SU-DHL-6 (cell line): ENCODE results near the gene CATSPERD.

ENCODE experiments used
- H2AFZ ChIP-seq: fragments of 200-600 bp; sonication (generic); 2 replicates; pipeline ENCODE4 v1.6.1; 2014; ENCODE audit warnings: low read depth, mild to moderate bottlenecking, moderate library complexity, mixed read lengths, antibody characterized with exemption, low read length; ENCODE audit not compliant: severe bottlenecking
- H3F3A ChIP-seq: fragments of 200-600 bp; shearing (Covaris generic); 2 replicates; pipeline ENCODE4 v1.6.0; 2016; ENCODE audit warnings: antibody characterized with exemption, mild to moderate bottlenecking; ENCODE audit not compliant: insufficient read depth
- H3K27ac ChIP-seq: fragments of 200-600 bp; sonication (generic); 2 replicates; pipeline ENCODE4 v1.5.1; 2016; ENCODE audit warnings: low read depth, mild to moderate bottlenecking, low read length, moderate library complexity, mixed read lengths
- H3K27me3 ChIP-seq: fragments of 200-600 bp; sonication (generic), shearing (Covaris generic); 2 replicates; pipeline ENCODE4 v1.6.0; 2014; ENCODE audit warnings: mild to moderate bottlenecking, low read length
- H3K36me3 ChIP-seq: fragments of 200-600 bp; sonication (generic); 2 replicates; pipeline ENCODE4 v1.6.1; 2014; ENCODE audit warnings: mild to moderate bottlenecking, low read length, mixed read lengths
- H3K4me2 ChIP-seq: fragments of 300-600, 200-600 bp; shearing (Covaris generic), sonication (generic); 2 replicates; pipeline ENCODE4 v1.6.0; 2014; ENCODE audit warnings: low read length, low read depth, mild to moderate bottlenecking; ENCODE audit not compliant: poor library complexity, severe bottlenecking
- H3K4me3 ChIP-seq: fragments of 200-600 bp; sonication (generic); 2 replicates; pipeline ENCODE4 v1.5.1; 2014; ENCODE audit warnings: antibody characterized with exemption, low read length, mild to moderate bottlenecking, mixed read lengths; ENCODE audit not compliant: insufficient read depth, poor library complexity, severe bottlenecking
- H3K79me2 ChIP-seq: fragments of 200-600 bp; sonication (generic); 2 replicates; pipeline ENCODE4 v1.6.1; 2014; ENCODE audit warnings: mild to moderate bottlenecking, low read length, moderate library complexity; ENCODE audit not compliant: insufficient read depth
- H3K9ac ChIP-seq: fragments of 200-600 bp; sonication (generic); 2 replicates; pipeline ENCODE4 v1.7.0; 2014; ENCODE audit warnings: mild to moderate bottlenecking, low read length
- H3K9me2 ChIP-seq: fragments of 200-600 bp; sonication (generic); replicated peaks from 2 replicates; pipeline ENCODE4 v1.6.1; 2014; ENCODE audit warnings: low read length; ENCODE audit not compliant: insufficient read depth
- H3K9me3 ChIP-seq: fragments of 200-600 bp; sonication (generic); 2 replicates; pipeline ENCODE4 v1.6.1; 2014; ENCODE audit warnings: low read length, mixed read lengths; ENCODE audit not compliant: insufficient read depth
- H4K20me1 ChIP-seq: fragments of 200-600 bp; sonication (generic); 2 replicates; pipeline ENCODE4 v1.6.1; 2014; ENCODE audit warnings: low read depth, mild to moderate bottlenecking, antibody characterized with exemption, low read length, moderate library complexity, mixed read lengths
- CTCF ChIP-seq: fragments of 200-600 bp; sonication (generic); IDR thresholded peaks from one replicate; pipeline ENCODE4 v1.5.1; 2017; ENCODE audit warnings: antibody characterized with exemption, mild to moderate bottlenecking, low read length, moderate library complexity; ENCODE audit not compliant: insufficient read depth, poor library complexity, severe bottlenecking
- EZH2phosphoT487 ChIP-seq: fragments of 200-600 bp; sonication (generic), shearing (Covaris generic); conservative IDR thresholded peaks from 2 replicates; pipeline ENCODE4 v1.6.1; 2018; ENCODE audit warnings: mild to moderate bottlenecking, antibody characterized with exemption, low read length, moderate library complexity, mixed read lengths

CATSPERD gene

DNA sequence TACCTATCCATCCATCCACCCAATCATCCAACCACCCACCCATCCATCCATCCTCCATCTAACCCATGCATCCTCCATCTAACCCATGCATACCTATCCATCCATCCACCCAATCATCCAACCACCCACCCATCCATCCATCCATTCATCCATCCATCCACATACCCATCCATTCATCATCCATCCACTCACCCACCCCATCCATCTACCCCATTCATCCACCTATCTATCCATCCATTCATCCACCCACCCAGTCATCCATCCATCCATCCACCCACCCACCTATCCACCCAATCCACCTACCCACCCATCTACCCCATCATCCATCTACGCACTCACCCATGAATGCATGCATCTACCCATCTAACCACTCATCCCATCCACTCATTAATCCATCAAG is 46.7 kb upstream of the CATSPERD start:
- H3F3A ChIP-seq = peaks cover 3% of the 10 kb centered on the region; the same call in 1 of the 2 replicates
- H2AFZ ChIP-seq = no peak overlapping the region
- no peaks in the 10 kb centered on the region for H3K27me3 ChIP-seq
- no peaks in the 10 kb centered on the region for H3K79me2 ChIP-seq
- no peaks in the 10 kb centered on the region for H3K9me3 ChIP-seq
- H3K27ac ChIP-seq = no peak overlapping the region
- no peaks in the 10 kb centered on the region for H4K20me1 ChIP-seq
- no peak overlapping the region for H3K9ac ChIP-seq
- H3K4me3 ChIP-seq = no peak overlapping the region
- TF ChIP-seq CTCF = no peak
- TF ChIP-seq EZH2phosphoT487 = no peak
- H3K4me2 ChIP-seq = no peak overlapping the region
- H3K9me2 ChIP-seq = no peaks in the 10 kb centered on the region
- no peaks in the 10 kb centered on the region for H3K36me3 ChIP-seq

GRCh38 chr19:5674714-5675113 is 45.7 kb upstream of the CATSPERD start:
- H3K4me2 ChIP-seq = no peak overlapping the region
- H3K9me3 ChIP-seq = no peaks in the 10 kb centered on the region
- no peak overlapping the region for H3K4me3 ChIP-seq
- no peaks in the 10 kb centered on the region for H3K36me3 ChIP-seq
- H3K9ac ChIP-seq = no peak overlapping the region
- H3K27ac ChIP-seq = no peak overlapping the region
- peaks cover 3% of the 10 kb centered on the region; the same call in 1 of the 2 replicates for H3F3A ChIP-seq
- H3K9me2 ChIP-seq = no peaks in the 10 kb centered on the region
- H3K79me2 ChIP-seq = peaks cover 2% of the 10 kb centered on the region
- no peaks in the 10 kb centered on the region for H3K27me3 ChIP-seq
- no peak for TF ChIP-seq CTCF
- TF ChIP-seq EZH2phosphoT487 = no peak
- no peaks in the 10 kb centered on the region for H4K20me1 ChIP-seq
- H2AFZ ChIP-seq = no peak overlapping the region

GRCh38 chr19:5676105-5676771 is 44.2 kb upstream of the CATSPERD start:
- TF ChIP-seq EZH2phosphoT487 (no peak), CTCF (no peak)

More at GRCh38 chr19:5676105-5676771, 44.2 kb upstream of the CATSPERD start:
- no peaks in the 10 kb centered on the region for H3K36me3 ChIP-seq
- H3F3A ChIP-seq = peaks cover 3% of the 10 kb centered on the region; the same call in 1 of the 2 replicates
- no peak overlapping the region for H2AFZ ChIP-seq
- no peaks in the 10 kb centered on the region for H3K9me3 ChIP-seq
- no peak overlapping the region for H3K4me2 ChIP-seq
- H3K4me3 ChIP-seq = no peak overlapping the region
- no peaks in the 10 kb centered on the region for H3K9me2 ChIP-seq
- H3K9ac ChIP-seq = no peak overlapping the region
- peaks cover 7% of the 10 kb centered on the region for H3K79me2 ChIP-seq
- no peak overlapping the region for H3K27ac ChIP-seq
- H4K20me1 ChIP-seq = no peaks in the 10 kb centered on the region
- H3K27me3 ChIP-seq = no peaks in the 10 kb centered on the region
